Measurements from ENCODE around the gene VPS13C. TPM values are rescaled to one million over a fixed set of nuclear protein-coding genes. Genes with fewer than 3 reads are reported as not detected.
A peak's percentile ranks its signal among the peaks of the same experiment; 100 is the strongest.

VPS13C gene
- total and polyA plus RNA-seq, 10 donors, result 32.9 to 194 (median 147) TPM

- DNase-seq, result no peak
- Histone ChIP-seq H3K27me3 (replicated peaks in 1 of 7) (no peaks in the 10 kb centered on the region), H3K27ac (peak overlapping the region in 6 of 8 donors; percentile 20 to 82 (median 65)), H3K9me3 (no peaks in the 10 kb centered on the region), H3K36me3 (peaks cover 0 to 17% (median 0%) of the 10 kb centered on the region in 6 donors), H3K4me3 (no peak overlapping the region), H3K4me1 (peaks cover 26 to 74% (median 45%) of the 10 kb centered on the region in 6 donors)
- 53 to 80% (median 61%) methylated on average over 2 of the region's 2 CpGs for WGBS, 5 donors
- intact Hi-C loops (cut with DNase I; ENCODE audit: low total_unique reads), result no loop called here
- TF ChIP-seq POLR2A (IDR thresholded peaks at IDR 0.05) (no peak), POLR2AphosphoS5 (IDR thresholded peaks at IDR 0.05) (no peak), CTCF (IDR thresholded peaks at IDR 0.05 in 8 of 11, conservative IDR thresholded peaks at IDR 0.05 in 3 of 11) (no peak)
Observed at GRCh38 chr15:62047282-62047827, 12.9 kb downstream of the VPS13C start.

- no peaks in the 10 kb centered on the region for H3K9me3 ChIP-seq
- no peaks in the 10 kb centered on the region for H3K27me3 ChIP-seq (replicated peaks in 1 of 7)
- H3K36me3 ChIP-seq, result peaks cover 0 to 28% (median 6%) of the 10 kb centered on the region in 6 donors
- intact Hi-C loops (cut with DNase I; ENCODE audit: low total_unique reads), result no loop called here
- WGBS, 5 donors, result 34 to 59% (median 47%) methylated on average over 5 of the region's 5 CpGs
- no peak for TF ChIP-seq POLR2AphosphoS5 (IDR thresholded peaks at IDR 0.05)
- TF ChIP-seq POLR2A (IDR thresholded peaks at IDR 0.05), result no peak
- TF ChIP-seq CTCF (IDR thresholded peaks at IDR 0.05 in 8 of 11, conservative IDR thresholded peaks at IDR 0.05 in 3 of 11), result no peak
- peak overlapping the region; percentile 37 to 82 (median 58) for H3K27ac ChIP-seq
- peak overlapping the region in 2 of 8 donors; percentile 2 to 21 for H3K4me3 ChIP-seq
- no peak for DNase-seq
- peaks cover 22 to 62% (median 34%) of the 10 kb centered on the region in 6 donors for H3K4me1 ChIP-seq
Observed at GRCh38 chr15:62046078-62046743, 14.0 kb downstream of the VPS13C start.

- Histone ChIP-seq H3K27me3 (replicated peaks in 1 of 7) (no peaks in the 10 kb centered on the region), H3K9me3 (no peaks in the 10 kb centered on the region), H3K27ac (no peak overlapping the region), H3K4me1 (peaks cover 0 to 15% (median 0%) of the 10 kb centered on the region in 6 donors), H3K4me3 (no peak overlapping the region), H3K36me3 (peaks cover 0 to 76% (median 18%) of the 10 kb centered on the region in 6 donors)
- no peak for DNase-seq
- TF ChIP-seq CTCF (IDR thresholded peaks at IDR 0.05 in 8 of 11, conservative IDR thresholded peaks at IDR 0.05 in 3 of 11) (no peak), POLR2AphosphoS5 (IDR thresholded peaks at IDR 0.05) (no peak), POLR2A (IDR thresholded peaks at IDR 0.05) (no peak)
- 50 to 74% (median 68%) methylated on average over 2 of the region's 2 CpGs for WGBS, 5 donors
- intact Hi-C loops (cut with DNase I; ENCODE audit: low total_unique reads), result no loop called here
Observed at GRCh38 chr15:62035256-62035924, 24.9 kb downstream of the VPS13C start.

- intact Hi-C loops (cut with DNase I; ENCODE audit: low total_unique reads), result no loop called here
- Histone ChIP-seq H3K9me3 (no peaks in the 10 kb centered on the region), H3K4me1 (peaks cover 0 to 24% (median 0%) of the 10 kb centered on the region in 6 donors), H3K27ac (peak overlapping the region in 3 of 8 donors; percentile 26 to 55 (median 41)), H3K27me3 (replicated peaks in 1 of 7) (no peaks in the 10 kb centered on the region), H3K4me3 (no peak overlapping the region), H3K36me3 (peaks cover 0 to 87% (median 22%) of the 10 kb centered on the region in 6 donors)
- 69 to 84% (median 80%) methylated on average over 5 of the region's 5 CpGs for WGBS, 5 donors
- TF ChIP-seq POLR2A (IDR thresholded peaks at IDR 0.05) (no peak), POLR2AphosphoS5 (IDR thresholded peaks at IDR 0.05) (no peak), CTCF (IDR thresholded peaks at IDR 0.05 in 8 of 11, conservative IDR thresholded peaks at IDR 0.05 in 3 of 11) (no peak)
- DNase-seq, result no peak
Observed at GRCh38 chr15:62027916-62028315, 32.3 kb downstream of the VPS13C start.

Measured in spleen (tissue), 11 donors.